Esophagus muscularis mucosa (tissue), 4 donors: ENCODE results near the gene XXYLT1.

ENCODE experiments used
- CTCF ChIP-seq, 3 experiments: fragments of 200-600 bp in 2 of 3; fragments of 450-650 bp in 1 of 3; sonication (generic) in 2 of 3; IDR thresholded peaks; one replicate each; pipeline ENCODE4 v1.5.1; 2017 to 2019; ENCODE audit warnings: antibody characterized with exemption in 3 of 3, mild to moderate bottlenecking in 2 of 3, moderate library complexity in 1 of 3
- EP300 ChIP-seq: sonication (generic); formaldehyde crosslinking; IDR thresholded peaks from one replicate; pipeline ENCODE4 v1.6.1; 2017; ENCODE audit warnings: antibody characterized with exemption
- POLR2A ChIP-seq: fragments of 450-650 bp; IDR thresholded peaks from one replicate; pipeline ENCODE4 v1.6.1; 2017; ENCODE audit warnings: antibody characterized with exemption, moderate library complexity, mild to moderate bottlenecking, low read depth
- POLR2AphosphoS5 ChIP-seq, 2 donors: sonication (generic); formaldehyde crosslinking; IDR thresholded peaks; one replicate each; pipeline ENCODE4 v1.6.1; 2017; ENCODE audit warnings: antibody characterized with exemption in 2 of 2

DNA sequence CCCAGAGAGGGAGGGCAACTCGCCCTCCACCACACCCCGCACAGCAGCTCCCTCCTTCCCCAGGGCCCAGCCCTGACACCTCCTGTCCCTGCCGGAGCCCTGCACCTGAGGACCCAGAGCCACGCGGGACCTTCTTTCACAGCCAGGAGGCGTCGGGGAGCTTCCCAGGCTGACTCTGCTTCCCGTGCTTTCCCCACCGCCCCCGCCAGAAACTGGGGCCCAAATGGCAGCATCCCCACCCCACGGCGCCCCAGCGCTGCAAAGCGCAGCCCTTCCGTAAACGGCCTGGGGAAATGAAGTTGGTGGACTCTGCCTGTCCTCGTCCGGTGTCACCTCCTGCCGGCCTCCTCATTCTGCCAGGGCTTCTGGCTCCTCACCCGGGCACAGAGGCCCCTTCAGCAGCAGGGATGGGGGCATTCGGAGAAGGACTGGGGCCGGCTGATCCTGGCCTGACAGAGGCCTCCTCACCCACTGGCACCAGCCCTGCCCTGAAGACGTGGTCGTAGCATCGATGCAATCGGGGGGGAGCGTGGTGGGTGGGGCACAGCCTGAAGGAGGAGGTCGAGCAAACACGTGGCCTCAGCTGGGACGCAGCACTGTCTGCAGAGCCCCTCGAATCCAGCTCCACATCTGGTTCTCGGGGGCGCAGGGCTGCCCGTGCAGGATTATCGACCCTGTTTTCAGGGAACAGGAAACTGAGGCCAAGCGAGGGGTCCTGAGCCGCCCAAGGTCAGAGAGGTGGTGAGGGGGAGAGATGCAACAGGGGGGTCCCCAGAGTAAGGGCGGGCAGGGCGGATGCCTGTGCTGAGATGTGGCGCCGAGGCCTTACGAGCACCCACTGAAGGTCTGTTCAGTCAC is 235.4 kb downstream of the XXYLT1 start:
- TF ChIP-seq CTCF (IDR thresholded peaks at IDR 0.05) (peak in 2 of 3 experiments; percentile 18 to 24), POLR2A (no peak), EP300 (no peak), POLR2AphosphoS5 (IDR thresholded peaks at IDR 0.05) (no peak)
